Hematopoietic multipotent progenitor cell treated with erythropoietin and hydrocortisone succinate and interleukin-3 and kit ligand, for 4 days (in vitro differentiated cells): ENCODE measurements around the gene LURAP1L.

Experiments used
- DNase-seq: peaks from one replicate; pipeline ENCODE4 v3.0.0-alpha.2; 2015

Gene LURAP1L

DNA sequence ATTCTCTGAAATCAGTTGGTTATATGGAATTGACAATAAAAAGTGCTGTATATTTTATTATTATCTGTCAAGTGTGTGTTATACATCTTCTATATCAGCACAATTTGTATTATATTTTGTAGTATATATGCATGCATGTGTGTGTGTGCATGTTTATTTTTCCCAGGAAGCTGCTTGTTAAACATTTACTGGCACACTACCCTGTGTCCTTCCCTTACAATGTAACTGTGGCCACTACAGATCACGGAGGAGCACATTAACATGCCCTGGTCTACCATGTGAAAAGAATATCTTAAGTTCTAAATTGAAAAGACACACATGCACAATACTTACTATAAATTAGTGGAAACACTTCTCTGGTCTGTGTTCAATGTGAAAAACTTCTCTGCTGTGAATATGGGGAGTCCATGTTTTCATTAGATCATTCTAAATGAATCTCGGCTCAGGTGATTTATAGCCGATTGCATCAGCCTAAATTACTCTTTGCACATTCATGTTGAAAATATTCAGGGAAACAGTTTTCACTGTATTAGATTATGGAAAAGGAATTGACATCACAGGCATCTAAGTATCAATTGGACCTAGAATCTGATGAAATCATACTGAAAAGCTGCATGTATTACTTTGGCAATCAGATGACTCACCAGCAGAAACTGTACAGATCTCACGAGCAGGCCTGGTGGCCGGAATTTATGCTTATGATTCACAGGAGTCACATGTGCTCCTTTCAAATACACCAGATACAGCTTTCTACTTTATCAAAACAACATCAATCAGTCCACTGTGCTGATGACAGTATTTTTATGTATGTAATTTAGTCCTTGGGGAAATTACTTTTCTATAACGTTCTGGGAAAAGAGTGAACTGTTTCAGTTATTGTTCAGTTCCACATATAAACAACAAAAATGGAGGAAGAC, 39.4 kb downstream of the LURAP1L start:
- peak; percentile 9 for DNase-seq

DNA sequence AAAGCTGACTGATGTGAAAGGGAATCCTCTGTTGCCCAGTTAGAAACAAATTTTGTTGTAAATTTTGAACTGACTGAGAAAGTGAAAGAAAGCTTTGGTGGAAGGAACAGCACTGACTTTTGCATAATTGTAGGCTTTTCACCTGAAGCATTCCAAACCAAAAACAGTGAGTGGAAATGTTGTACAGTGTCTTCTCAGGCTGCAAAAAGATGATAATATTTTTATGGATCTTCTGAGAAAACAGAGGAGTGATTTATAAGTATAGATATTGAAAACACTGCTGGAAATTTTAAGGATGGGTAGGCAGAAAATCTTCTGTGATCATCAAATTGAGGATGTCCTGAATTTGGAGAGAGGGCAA, 40.0 kb downstream of the LURAP1L start:
- DNase-seq, result no peak

DNA sequence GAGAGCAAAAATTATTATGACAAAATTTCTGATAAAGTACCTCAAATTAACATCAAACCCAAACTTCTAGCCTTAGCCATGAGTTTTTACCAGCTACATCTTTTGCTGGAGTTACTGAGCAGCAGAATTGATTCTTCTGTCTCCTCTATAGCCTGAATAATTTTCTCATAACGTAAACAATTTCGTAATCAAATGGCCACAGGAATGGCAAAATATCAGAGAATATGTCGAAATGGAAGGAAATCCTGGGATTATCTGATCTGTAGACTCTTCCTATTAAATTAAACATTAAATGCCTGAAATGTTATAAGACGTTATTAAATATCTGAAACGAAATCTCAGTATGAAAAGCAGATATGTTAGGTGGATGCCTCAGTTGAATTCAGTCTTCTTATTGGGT, 41.1 kb downstream of the LURAP1L start:
- no peak for DNase-seq

- no peak for DNase-seq
Measured at GRCh38 chr9:12816656-12817101, 41.9 kb downstream of the LURAP1L start.

DNA sequence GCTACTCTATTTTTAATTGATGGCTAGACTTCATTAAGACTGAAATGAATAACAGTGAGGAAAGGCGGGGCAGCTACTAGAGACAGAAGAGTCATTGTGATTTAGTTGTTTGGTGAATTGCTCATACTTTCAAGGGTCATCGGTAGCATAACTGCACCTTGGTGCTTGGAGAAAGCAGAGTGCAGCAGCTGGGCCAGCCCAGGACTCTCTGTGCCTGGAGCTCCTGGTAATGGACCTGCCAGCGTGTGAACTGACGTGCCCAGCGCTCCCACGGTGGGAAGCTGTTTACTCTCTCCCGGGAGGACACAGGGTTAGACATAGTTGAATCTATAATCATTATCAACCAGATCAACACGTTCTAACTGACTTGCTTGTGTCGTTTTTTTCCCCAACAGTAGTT, 42.9 kb downstream of the LURAP1L start:
- DNase-seq, result no peak

GRCh38 chr9:12818431-12819000, 43.7 kb downstream of the LURAP1L start:
- no peak for DNase-seq

- peak; percentile 58 for DNase-seq
Measured at GRCh38 chr9:12819436-12820185, 44.8 kb downstream of the LURAP1L start.

GRCh38 chr9:12822111-12822510, 47.3 kb downstream of the LURAP1L start:
- DNase-seq, result no peak

- DNase-seq, result no peak
Measured at GRCh38 chr9:12826924-12827565, 52.2 kb downstream of the LURAP1L start.

- no peak for DNase-seq
Measured at GRCh38 chr9:12833701-12834100, 58.9 kb downstream of the LURAP1L start.

GRCh38 chr9:12838546-12838945, 63.7 kb downstream of the LURAP1L start:
- no peak for DNase-seq

DNA sequence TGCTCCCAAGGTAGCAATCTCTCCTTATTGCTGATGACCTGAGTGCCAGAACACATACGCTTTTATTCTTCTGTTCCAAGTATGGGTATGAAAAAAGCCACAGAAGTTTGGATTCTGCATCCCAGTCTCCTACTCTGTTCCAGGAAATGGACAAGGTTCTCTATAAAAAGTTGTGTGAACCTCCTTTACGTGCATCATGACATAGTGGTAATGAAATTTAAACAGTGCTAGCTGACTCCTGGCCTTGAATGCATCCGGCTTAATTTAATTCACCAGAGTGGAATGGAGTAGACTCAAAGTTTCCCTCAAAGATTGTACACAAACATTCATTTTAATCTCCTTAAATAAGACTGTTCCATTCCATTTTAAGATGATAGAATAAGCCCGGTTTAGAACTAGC, 68.9 kb downstream of the LURAP1L start:
- no peak for DNase-seq

- no peak for DNase-seq
Measured at GRCh38 chr9:12846035-12846434, 71.2 kb downstream of the LURAP1L start.

GRCh38 chr9:12847561-12847960, 72.7 kb downstream of the LURAP1L start:
- no peak for DNase-seq

DNA sequence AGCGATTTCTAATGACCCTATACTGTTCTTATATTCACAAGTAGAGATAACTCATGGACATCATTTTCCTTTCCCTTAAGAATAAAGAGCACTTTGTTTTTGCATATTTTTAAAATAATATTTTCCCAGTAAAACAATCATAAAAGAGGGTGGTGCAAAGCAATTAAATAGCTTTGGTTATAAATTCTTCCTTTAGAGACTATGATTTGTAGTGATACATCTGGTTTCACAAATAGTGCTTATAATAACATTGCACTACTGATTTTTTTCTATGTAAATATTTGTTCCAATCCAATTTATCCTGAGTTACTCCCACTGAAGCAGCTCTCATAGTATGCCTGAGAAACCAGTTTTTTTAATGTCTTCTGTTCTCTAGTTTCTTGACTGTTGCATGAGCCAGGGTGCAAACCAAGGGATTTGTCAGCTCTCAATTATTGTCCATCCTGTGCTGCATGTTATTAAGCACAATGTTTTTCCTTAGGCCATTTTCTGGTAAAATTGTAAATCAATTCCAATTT, 74.7 kb downstream of the LURAP1L start:
- DNase-seq, result no peak

- no peak for DNase-seq
Measured at GRCh38 chr9:12851341-12852090, 76.7 kb downstream of the LURAP1L start.

GRCh38 chr9:12853051-12853450, 78.2 kb downstream of the LURAP1L start:
- no peak for DNase-seq

DNA sequence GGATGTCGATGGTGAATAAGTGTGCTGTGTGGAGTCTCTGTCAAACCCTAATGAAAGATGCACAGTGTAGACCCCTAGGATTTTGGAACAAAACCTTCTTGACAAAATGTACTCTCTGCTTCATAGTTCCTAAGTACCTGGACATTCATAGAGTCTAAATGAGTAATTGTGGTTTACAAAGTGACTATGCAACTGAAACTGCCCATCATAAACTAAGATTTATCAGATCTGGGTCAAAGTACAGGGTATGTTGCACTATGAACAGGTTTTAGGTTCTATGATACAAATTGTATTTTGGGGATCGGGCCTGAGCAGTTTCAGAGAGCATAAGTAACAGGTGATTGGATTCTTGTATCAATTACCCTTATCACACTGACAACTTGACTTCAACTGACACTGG, 79.4 kb downstream of the LURAP1L start:
- no peak for DNase-seq

GRCh38 chr9:12855066-12855465, 80.2 kb downstream of the LURAP1L start:
- DNase-seq, result no peak

DNA sequence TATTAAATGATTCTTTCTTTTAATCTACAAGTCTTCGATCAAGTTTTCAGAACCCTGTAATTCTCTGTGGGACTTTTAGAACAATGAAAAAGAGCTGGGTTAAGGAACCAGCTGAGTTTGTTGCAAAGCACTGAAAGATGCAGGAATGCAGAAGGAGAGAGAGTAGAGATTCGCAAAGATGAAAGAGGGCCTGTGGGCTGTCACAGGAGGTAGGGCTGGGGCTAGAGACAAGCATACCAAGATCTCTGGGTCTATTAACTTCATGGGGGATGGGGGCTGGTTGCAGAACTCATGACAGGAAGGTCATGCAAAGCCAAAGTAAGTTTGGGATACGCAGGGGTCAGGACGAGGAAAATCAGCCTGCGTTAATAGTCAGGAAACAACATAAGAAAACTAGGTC, 81.8 kb downstream of the LURAP1L start:
- DNase-seq, result no peak

GRCh38 chr9:12859704-12860251, 85.0 kb downstream of the LURAP1L start:
- no peak for DNase-seq

- DNase-seq, result no peak
Measured at GRCh38 chr9:12860998-12861397, 86.2 kb downstream of the LURAP1L start.
